Measurements from ENCODE around the gene POU6F2.

The POU6F2 gene

GRCh38 chr7:39372383-39372782 lies 394.7 kb downstream of the POU6F2 start:
- Histone ChIP-seq H3K9me2 (replicated peaks; ENCODE audit: control insufficient read depth, low read length) (no peaks in the 10 kb centered on the region), H3F3A (ENCODE audit: control insufficient read depth, insufficient read depth) (no peaks in the 10 kb centered on the region), H3K27ac (ENCODE audit: low read depth, low read length) (no peak overlapping the region), H3K79me2 (ENCODE audit: control insufficient read depth, low read length) (no peaks in the 10 kb centered on the region), H3K9me3 (ENCODE audit: control insufficient read depth, insufficient read depth, low read length) (no peaks in the 10 kb centered on the region), H3K27me3 (ENCODE audit: control insufficient read depth, low read length) (peaks cover 4% of the 10 kb centered on the region; the same call in 1 of the 2 replicates), H3K4me3 (ENCODE audit: low read length) (no peak overlapping the region), H3K4me1 (ENCODE audit: control insufficient read depth, low read length) (no peaks in the 10 kb centered on the region), H3K4me2 (ENCODE audit: low read length) (no peak overlapping the region), H3K36me3 (ENCODE audit: control insufficient read depth, low read length) (no peaks in the 10 kb centered on the region), H4K20me1 (ENCODE audit: control insufficient read depth, insufficient read depth, low read depth, low read length) (no peaks in the 10 kb centered on the region)
- TF ChIP-seq, protein P1, sequence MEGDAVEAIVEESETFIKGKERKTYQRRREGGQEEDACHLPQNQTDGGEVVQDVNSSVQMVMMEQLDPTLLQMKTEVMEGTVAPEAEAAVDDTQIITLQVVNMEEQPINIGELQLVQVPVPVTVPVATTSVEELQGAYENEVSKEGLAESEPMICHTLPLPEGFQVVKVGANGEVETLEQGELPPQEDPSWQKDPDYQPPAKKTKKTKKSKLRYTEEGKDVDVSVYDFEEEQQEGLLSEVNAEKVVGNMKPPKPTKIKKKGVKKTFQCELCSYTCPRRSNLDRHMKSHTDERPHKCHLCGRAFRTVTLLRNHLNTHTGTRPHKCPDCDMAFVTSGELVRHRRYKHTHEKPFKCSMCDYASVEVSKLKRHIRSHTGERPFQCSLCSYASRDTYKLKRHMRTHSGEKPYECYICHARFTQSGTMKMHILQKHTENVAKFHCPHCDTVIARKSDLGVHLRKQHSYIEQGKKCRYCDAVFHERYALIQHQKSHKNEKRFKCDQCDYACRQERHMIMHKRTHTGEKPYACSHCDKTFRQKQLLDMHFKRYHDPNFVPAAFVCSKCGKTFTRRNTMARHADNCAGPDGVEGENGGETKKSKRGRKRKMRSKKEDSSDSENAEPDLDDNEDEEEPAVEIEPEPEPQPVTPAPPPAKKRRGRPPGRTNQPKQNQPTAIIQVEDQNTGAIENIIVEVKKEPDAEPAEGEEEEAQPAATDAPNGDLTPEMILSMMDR (IDR thresholded peaks at IDR 0.05; ENCODE audit: low read depth, low read length, poor library complexity, severe bottlenecking) = no peak
- TF ChIP-seq EZH2phosphoT487 (IDR thresholded peaks at IDR 0.05; ENCODE audit: borderline replicate concordance, low read length) = no peak

- Histone ChIP-seq H3K36me3 (ENCODE audit: control insufficient read depth, low read length) (no peaks in the 10 kb centered on the region), H3K4me3 (ENCODE audit: low read length) (no peak overlapping the region), H3K79me2 (ENCODE audit: control insufficient read depth, low read length) (no peaks in the 10 kb centered on the region), H3F3A (ENCODE audit: control insufficient read depth, insufficient read depth) (no peaks in the 10 kb centered on the region), H4K20me1 (ENCODE audit: control insufficient read depth, insufficient read depth, low read depth, low read length) (no peaks in the 10 kb centered on the region), H3K4me2 (ENCODE audit: low read length) (no peak overlapping the region), H3K27ac (ENCODE audit: low read depth, low read length) (no peak overlapping the region), H3K27me3 (ENCODE audit: control insufficient read depth, low read length) (peaks cover 4% of the 10 kb centered on the region; the same call in 1 of the 2 replicates), H3K4me1 (ENCODE audit: control insufficient read depth, low read length) (no peaks in the 10 kb centered on the region), H3K9me3 (ENCODE audit: control insufficient read depth, insufficient read depth, low read length) (no peaks in the 10 kb centered on the region), H3K9me2 (replicated peaks; ENCODE audit: control insufficient read depth, low read length) (no peaks in the 10 kb centered on the region)
- TF ChIP-seq EZH2phosphoT487 (IDR thresholded peaks at IDR 0.05; ENCODE audit: borderline replicate concordance, low read length) = no peak
- TF ChIP-seq, protein P1 (IDR thresholded peaks at IDR 0.05; ENCODE audit: low read depth, low read length, poor library complexity, severe bottlenecking) = no peak
Measured at GRCh38 chr7:39374436-39375040, 396.8 kb downstream of the POU6F2 start.

DNA sequence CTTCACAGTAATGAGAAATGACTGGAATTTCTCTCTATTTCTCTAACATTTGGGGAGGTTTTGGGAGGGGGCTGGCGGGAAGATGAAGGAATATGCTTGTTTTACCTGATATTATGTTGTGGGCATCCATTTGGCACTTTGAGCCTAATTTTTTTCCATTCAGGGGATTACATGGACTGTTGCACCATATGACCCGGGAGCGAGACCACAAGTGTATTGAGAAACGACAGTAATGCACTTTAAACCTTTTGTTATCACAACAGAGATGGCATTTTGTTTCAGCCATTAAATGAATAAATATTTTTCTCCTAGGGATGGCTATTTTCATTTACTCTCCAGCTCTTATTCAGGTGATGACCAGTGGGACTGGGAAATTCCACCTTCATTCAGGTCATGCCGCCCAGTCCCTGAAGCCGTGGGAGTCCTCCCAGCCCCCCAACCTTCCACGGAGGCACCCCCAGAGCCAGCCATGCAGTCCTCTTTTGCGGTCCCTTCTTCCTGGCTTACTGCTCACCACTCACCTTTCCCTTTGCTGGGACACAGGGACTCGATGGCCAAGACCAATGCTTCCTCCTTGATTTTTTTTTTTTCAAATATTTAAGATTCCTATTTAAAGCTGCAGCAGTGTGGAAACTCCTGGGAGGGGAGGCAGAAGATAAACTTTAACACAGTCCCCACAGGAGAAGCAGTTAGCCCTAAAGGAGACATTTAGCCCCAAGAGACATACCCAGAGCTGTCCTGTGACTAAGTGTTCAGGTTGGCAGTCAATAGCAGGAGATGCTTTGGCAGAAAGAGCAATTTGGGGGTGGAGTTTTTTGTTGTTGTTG lies 397.6 kb downstream of the POU6F2 start:
- no peak overlapping the region for H3K4me2 ChIP-seq (ENCODE audit: low read length)
- no peak overlapping the region for H3K27ac ChIP-seq (ENCODE audit: low read depth, low read length)
- H3K27me3 ChIP-seq (ENCODE audit: control insufficient read depth, low read length) = peaks cover 4% of the 10 kb centered on the region; the same call in 1 of the 2 replicates

More for the DNA sequence above, 397.6 kb downstream of the POU6F2 start:
- TF ChIP-seq, protein P1 (IDR thresholded peaks at IDR 0.05; ENCODE audit: low read depth, low read length, poor library complexity, severe bottlenecking) = no peak
- no peak for TF ChIP-seq EZH2phosphoT487 (IDR thresholded peaks at IDR 0.05; ENCODE audit: borderline replicate concordance, low read length)
- Histone ChIP-seq H4K20me1 (ENCODE audit: control insufficient read depth, insufficient read depth, low read depth, low read length) (no peaks in the 10 kb centered on the region), H3K4me3 (ENCODE audit: low read length) (no peak overlapping the region), H3K9me2 (replicated peaks; ENCODE audit: control insufficient read depth, low read length) (no peaks in the 10 kb centered on the region), H3K79me2 (ENCODE audit: control insufficient read depth, low read length) (no peaks in the 10 kb centered on the region), H3K4me1 (ENCODE audit: control insufficient read depth, low read length) (no peaks in the 10 kb centered on the region), H3K36me3 (ENCODE audit: control insufficient read depth, low read length) (no peaks in the 10 kb centered on the region), H3F3A (ENCODE audit: control insufficient read depth, insufficient read depth) (no peaks in the 10 kb centered on the region), H3K9me3 (ENCODE audit: control insufficient read depth, insufficient read depth, low read length) (no peaks in the 10 kb centered on the region)

Data from DOHH2 (cell line).